NCI-H1105 (cell line): ENCODE results near the gene TBPL2.
"Not testable (repeated sequence)": the region's sequence is repeated elsewhere in the genome, so short reads cannot be mapped to it uniquely, and the experiment has no call there.

Source experiments
- DNase-seq: peaks from one replicate; lab custom pipeline; 2025; lab: John Stamatoyannopoulos, UW

TBPL2 gene

GRCh38 chr14:55441286-55441685, 870 bp upstream of the TBPL2 start:
- DNase-seq: no peak

DNA sequence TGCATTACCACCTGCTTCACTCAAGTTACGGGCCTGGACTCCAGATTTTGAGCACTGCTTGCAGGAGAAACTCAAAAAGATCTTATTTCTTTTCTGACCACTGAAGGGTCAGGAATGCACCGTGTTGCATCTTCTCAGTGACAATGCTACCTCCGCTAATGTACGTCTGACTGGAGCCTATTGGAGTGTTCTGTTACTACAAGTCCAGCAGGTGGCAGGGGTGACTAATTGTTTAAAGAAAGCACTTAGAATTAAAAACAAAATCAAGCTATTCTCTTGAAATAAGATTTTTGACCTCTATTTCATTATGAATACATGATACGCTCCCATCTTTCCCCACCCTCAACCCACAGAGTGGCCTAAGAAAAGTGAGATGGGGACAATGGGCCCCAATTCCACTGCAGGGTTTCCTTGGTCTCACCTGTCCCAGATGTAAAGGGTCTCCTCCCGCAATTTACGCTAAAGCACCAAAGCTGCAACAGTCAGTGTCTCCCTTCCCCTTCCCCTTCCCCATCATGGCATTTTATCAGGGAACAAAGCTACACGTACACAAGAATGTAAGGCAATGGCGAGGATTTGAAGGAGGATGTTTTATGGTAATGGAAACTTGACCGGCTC, 2.2 kb downstream of the TBPL2 start:
- DNase-seq: peak; percentile 40

DNA sequence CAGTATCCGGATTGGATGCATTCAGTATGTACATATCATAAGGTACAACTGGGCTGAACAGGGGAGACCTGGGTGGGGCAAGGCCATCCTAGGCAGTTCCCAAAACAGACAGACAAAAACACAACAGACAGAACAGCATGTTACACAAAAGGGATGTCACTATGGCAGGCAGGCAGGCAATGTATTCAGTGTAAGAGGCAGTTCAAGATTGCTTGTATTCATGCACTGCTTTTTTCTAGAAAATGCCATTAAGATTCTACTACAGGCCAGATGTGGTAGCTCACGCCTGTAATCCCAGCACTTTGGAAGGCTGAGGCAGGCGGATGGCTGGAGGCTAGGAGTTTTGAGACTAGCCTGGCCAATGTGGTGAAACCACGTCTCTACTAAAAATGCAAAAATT, 3.5 kb downstream of the TBPL2 start:
- no peak for DNase-seq

DNA sequence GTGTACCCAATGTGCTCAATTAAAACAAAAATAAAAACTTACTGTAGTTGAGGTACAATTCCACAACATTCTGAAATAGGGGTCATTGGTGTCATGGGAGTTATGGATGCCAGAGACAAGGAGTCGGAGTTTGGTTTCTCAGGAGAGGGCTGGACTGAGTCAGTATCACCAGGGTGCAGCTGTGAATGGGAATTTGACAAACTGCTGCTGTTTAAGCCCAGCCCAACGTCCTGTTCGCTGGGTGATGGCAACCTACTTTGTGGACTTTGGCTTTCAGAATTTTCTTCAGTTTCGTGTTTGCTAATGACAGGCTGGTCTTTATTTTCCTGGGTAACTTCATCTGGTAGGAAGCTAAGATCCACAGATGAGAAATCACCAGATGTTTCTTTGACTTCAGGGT, 3.9 kb downstream of the TBPL2 start:
- DNase-seq: no peak

- no peak for DNase-seq
Measured at GRCh38 chr14:55434805-55435174, 5.6 kb downstream of the TBPL2 start.

DNA sequence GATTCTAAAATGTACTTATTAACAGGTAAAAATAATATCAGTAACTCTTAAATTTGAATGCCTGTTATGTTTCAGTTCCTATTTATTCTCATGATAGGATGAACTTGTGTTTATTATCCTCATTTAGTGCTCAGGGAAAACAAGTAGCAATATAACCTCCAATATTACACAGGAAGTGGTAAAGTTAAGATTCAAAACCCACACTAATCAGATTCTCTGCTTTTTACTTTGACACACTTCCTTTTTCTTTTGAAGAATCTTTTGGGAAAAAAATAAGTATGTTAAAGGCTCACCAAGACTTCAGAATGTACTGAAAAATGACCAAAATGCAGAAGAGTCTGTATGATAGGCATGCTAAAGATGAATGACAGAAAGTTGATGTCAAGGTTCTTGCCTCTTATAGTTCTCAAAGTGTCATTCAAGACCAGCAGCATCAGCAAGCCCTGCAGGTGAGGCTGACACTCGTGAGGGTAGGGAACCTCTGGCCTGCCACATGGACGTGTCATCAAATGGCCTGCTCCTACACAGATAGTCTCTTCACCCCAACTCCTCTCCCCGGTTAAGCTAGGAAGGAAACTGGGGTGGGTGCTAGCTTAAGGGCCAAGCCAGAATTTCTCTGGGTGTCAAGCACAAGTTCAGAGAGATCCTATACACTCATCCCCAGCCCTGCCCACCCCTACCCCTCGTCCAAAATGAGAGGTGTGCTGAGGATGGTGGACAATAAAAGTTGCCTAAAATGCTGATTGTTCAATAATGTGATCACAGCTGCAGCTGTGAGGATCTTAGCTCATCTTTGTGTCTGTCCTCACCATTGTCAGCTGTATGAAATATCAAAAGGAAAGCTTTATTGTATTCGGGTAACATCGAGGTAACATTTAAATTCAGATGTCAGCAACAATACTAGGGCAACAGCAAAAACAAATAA, 6.3 kb downstream of the TBPL2 start:
- no peak for DNase-seq

GRCh38 chr14:55432628-55433027, 7.8 kb downstream of the TBPL2 start:
- no peak for DNase-seq

DNA sequence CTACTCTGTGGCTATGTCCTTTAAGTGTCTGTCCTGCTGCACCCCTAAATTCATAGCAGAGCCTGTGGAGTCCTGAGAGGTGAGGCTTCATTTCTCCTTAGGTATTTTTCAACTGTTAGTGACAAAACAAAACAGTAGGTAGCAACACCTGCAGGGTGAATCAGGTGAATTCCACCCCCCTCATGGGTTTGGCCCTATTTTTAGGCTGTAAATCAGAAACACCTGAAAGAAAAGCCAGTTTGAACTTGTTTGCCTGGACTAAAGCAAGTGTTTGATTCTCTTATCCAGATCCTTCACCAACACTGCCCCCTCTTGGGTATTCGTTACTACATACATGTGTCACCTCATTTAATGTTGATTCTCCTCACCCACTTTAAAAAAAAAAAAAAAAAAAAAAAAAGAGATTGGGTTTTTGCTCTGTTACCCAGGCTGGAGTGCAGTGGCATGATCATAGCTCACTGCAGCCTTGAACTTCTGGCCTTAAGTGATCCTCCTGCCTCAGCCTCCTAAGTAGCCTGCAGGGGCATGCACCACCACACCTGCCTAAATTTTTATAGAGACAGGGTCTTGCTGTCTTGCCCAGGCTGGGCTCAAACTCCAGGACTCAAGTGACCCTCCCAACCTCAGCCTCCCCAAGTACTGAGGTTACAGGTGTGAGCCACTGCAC, 10.3 kb downstream of the TBPL2 start:
- peak; percentile 42 for DNase-seq

- no peak for DNase-seq
Measured at GRCh38 chr14:55427439-55427838, 13.0 kb downstream of the TBPL2 start.

DNA sequence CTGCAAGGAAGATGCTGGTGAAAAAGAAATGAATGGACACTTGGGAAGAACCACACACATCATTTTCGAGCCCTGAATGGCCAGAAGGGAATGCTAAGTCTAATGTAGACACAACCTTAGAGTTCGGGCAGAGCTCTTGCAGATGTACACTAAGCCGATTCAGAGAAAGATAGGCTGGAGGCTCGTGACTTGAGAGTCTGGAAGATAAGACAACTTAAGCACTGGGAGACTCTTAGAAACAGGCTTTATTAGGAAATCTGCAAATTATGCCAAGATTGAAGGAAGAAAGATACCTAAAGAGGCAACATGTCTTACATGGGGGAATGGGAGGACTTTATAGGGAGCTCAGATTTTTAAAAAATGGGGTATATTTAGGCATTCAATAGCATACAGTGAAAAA, 13.5 kb downstream of the TBPL2 start:
- no peak for DNase-seq

- DNase-seq: no peak
Measured at GRCh38 chr14:55425091-55425490, 15.3 kb downstream of the TBPL2 start.

DNA sequence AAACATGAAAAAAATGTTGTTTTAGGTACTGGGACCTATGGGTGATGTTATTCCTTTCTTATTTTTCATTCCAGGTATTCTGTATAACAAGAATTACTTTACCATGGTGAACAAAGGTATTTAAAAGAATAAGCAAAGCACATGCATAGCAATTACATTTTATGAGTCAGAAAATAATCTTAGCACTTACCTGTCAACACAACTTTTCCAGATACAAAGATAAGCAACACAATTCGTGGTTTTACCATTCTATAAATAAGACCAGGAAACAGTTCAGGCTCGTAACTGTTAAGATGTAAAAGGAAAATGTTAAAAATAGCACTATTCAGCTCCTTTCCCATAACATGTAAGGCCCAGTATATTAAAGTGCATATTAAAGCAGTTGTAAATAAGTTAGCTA, 16.4 kb downstream of the TBPL2 start:
- DNase-seq: no peak

DNA sequence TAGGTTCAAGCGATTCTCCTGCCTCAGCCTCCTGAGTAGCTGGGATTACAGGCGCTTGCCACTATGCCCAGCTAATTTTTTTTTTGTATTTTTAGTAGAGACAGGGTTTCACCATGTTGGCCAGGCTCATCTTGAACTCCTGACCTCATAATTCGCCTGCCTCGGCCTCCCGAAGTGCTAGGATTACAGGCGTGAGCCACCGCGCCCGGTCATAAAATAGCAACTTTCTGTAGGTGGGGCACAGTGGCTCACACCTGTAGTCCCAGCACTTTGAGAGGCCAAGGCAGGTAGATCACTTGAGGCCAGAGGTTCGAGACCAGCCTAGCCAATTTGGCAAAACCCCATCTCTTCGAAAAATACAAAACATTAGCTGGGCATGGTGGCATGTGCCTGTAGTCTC, 18.1 kb downstream of the TBPL2 start:
- not testable (repeated sequence) for DNase-seq

DNA sequence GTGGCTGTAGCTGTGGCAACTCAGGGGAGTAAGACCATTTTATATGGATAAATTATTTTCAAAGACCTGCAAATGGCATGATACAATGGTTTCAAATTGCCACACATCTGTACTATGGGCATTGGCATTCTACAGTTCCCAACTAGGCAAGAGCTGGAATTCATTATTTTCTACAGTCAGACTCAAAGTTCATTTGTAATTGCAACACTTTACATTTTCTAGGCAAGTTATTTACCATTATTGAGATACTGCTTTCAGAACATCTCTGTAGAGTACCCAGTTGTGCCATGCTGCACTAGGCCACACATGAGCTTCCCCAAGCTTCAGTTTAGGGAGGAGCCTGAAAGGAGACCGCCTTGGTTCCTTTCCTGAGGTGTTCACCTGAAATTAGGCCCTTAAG, 20.8 kb downstream of the TBPL2 start:
- DNase-seq: no peak

- no peak for DNase-seq
Measured at GRCh38 chr14:55418411-55418810, 22.0 kb downstream of the TBPL2 start.

- DNase-seq: no peak
Measured at GRCh38 chr14:55417955-55418354, 22.5 kb downstream of the TBPL2 start.

GRCh38 chr14:55416866-55417265, 23.6 kb downstream of the TBPL2 start:
- no peak for DNase-seq

DNA sequence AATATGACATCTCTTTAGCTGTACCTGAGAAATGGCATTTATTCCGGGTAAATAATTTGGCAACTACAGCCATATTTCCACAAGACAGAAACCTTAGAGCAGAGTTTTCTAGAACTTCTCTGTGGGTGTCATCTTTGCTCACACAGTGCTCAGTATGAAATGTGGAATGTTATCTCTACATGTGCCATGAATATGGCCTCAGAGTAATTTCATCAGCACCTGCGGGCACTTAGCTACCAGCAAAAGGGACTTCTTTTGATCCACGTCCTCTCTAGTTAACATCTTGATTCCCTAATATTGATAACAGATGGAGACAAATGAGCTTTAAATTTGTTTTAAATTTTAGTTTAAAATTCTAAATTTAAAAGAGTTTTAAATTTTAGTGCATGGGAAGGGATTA, 25.9 kb downstream of the TBPL2 start:
- no peak for DNase-seq

GRCh38 chr14:55412676-55413075, 27.7 kb downstream of the TBPL2 start:
- no peak for DNase-seq

- DNase-seq: peak; percentile 90
Measured at GRCh38 chr14:55411426-55412389, 28.7 kb downstream of the TBPL2 start, which contains the start of gene ATG14. Gene ATG14 (minus strand): TSS chr14:55411830. CDS start chr14:55411822, 8 bp downstream.

DNA sequence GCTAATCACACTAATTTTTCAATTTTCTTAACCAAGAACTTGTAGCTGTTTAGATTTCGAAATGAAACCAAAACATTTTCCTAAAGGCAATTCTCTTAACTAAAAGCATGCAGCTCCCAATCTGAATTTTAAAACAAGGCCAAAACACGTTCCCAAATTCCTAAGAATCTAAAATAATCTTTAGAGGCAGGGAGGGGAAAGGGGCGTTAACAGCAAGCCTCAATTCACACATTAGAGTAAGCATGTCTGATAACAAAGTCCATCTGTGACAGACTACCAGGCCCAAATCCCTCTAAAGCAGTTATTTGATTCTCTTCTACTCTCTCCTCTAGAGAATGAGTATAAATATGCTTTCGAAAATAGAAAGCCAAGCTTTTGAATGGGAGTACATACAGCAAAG, 29.5 kb downstream of the TBPL2 start:
- DNase-seq: no peak
